Subcutaneous preadipocyte (primary cell): ENCODE results near the gene PDK3. TPM values are rescaled to one million over a fixed set of nuclear protein-coding genes. Genes with fewer than 3 reads are reported as not detected.

Experiments used
- small RNA-seq: library from RNA; depleted of rRNA; stranded (forward); fragments of <200 nt; gene quantifications from one replicate; pipeline ENCODE3, GENCODE V24; 2012
- total RNA-seq: library from RNA; depleted of rRNA; stranded (reverse); fragments of >200 nt; gene quantifications from 2 replicates; pipeline ENCODE4 v1.2.3, GENCODE V29; 2012

PDK3 gene
- total RNA-seq = 5.1 and 6.6 TPM in 2 replicates

DNA sequence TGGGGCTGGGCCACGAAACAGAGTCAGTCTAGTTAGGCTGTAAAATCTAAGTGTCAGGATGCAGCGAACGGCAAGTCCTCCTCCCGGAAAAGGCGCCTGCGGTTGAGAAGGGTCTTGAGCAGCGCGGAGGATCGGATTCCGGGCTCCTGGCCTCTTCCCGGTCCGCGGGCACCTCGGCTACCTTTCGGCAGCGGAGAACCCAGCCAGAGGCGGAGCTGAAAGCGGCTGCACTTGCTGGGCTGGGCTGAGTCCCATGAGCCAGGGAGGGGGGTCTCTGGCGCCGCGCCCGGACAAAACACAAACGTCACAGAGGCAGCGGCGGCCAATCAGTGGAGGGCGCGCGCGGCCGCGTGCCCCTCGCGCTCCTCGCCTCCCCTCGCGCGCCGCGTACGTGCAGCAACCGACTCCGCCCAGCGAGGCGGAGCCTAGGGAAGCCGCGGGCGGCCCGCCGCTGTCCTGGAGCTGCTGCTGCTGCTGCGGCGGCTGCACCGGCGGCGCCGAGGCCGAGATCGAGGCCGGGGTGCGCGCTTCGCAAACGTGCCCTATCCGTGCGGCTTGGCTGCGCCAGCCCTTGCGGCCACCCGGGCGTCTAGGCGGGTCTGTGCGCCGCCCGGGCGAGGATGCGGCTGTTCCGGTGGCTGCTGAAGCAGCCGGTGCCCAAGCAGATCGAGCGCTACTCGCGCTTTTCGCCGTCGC is at the start of gene PDK3:
Gene PDK3, plus strand, starts transcription at position 451 of the 696 bp plus-strand sequence. Its CDS starts 170 bp downstream, at position 621.

Small RNA genes lying within 50 kb of the gene (small RNA-seq; reads per million reads assigned to genes)
- not detected for gene SNRPEP9

Other genes with a start within 250 kb of the PDK3 start
- gene SUPT20HL2, start 151.2 kb upstream of the PDK3 start, total RNA-seq = not detected in 2 replicates
- gene SUPT20HL1, start 104.6 kb upstream of the PDK3 start, total RNA-seq = not detected in 2 replicates
- gene PCYT1B, start 182.1 kb downstream of the PDK3 start, total RNA-seq = under 0.01 and 0.20 TPM in 2 replicates
- gene POLA1, start 228.6 kb downstream of the PDK3 start, total RNA-seq = 17.6 and 28.9 TPM in 2 replicates